ENCODE measurements around the gene HMGB2.

HMGB2 gene

DNA sequence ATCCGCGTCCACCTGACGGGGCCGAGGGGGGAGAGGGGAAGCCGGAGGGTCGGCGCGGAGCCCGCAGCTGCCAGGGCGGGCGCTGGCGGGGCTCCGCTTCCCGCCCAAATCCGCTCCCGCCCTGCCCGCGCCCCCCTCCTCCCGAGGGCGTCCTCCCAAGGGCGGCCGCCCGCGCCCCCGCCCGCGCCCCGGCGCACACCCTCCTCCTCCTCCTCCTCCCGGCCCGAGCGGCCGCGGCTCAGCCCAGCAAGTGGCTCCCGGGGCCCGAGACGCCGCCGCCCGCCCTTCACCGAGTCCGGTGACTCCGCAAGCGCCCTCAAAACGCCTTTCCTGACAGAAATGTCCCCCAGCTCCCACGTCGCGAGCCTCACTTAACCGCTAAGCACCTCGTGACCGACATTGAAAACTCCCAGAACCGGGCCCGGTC, 487 bp downstream of the HMGB2 start:
- DNase-seq, result peak; percentile 80

DNA sequence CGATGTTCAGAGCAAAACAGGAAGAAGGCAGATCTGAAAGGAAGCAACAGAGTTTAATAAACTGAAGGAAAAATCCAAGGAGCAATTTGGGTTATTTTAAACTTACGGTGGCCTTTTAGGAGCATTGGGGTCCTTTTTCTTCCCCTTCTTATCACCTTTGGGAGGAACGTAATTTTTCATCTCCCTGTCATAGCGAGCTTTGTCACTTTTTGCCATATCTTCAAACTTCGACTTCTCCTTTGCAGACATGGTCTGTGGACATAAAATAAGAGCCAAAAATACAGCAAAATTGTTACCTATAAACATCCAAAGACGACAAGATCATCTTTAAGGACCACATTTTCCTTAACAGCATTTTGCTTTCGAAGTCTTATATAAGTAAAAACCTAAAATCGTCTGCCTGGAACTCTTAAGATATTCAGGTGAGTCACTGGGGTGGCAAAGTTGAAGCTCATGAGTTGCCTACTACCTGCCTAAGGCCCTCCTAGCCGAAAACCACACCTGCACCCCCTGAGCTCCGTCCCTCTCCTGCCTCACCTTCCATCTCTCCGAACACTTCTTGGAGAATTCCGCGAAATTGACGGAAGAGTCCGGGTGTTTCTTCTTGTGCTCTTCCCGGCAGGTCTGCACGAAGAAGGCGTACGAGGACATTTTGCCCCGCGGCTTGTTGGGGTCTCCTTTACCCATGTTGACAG, 1.0 kb downstream of the HMGB2 start:
- DNase-seq, result no peak

DNA sequence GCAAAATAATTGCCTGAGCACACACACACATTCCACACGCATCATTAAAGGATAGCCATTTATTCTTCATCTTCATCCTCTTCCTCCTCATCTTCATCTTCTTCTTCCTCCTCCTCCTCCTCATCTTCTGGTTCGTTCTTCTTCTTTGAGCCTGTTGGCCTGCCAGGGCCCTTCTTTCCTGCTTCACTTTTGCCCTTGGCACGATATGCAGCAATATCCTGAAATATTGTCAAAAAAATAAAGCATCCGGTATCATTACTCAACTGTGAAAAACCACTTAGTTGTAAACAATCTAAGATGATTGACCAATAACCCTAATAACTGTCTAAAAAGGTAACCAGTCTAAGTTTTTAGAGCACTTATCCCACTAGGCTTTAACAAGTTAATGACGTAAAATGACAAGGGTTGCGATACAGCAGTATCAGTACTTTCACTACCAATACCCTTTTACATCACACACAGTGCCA, 2.1 kb downstream of the HMGB2 start:
- no peak for DNase-seq

DNA sequence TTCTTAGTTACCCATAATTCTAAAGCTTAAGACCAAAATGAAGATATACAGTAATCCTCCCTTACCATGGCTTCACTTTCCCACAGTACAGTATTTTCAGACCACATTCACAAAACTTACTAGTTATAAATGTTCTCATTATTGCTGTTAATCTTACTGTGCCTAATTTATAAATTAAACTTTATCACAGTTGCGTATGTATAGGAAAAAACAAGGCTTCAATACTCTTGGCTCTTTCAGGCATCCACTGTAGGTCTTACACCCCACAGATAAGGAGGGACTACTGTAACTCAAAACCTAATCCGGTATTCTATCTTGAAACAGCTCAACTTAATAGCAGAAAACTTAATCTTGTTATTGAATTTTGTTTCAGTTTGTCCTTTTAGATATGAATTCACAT, 3.6 kb downstream of the HMGB2 start:
- DNase-seq, result no peak

DNA sequence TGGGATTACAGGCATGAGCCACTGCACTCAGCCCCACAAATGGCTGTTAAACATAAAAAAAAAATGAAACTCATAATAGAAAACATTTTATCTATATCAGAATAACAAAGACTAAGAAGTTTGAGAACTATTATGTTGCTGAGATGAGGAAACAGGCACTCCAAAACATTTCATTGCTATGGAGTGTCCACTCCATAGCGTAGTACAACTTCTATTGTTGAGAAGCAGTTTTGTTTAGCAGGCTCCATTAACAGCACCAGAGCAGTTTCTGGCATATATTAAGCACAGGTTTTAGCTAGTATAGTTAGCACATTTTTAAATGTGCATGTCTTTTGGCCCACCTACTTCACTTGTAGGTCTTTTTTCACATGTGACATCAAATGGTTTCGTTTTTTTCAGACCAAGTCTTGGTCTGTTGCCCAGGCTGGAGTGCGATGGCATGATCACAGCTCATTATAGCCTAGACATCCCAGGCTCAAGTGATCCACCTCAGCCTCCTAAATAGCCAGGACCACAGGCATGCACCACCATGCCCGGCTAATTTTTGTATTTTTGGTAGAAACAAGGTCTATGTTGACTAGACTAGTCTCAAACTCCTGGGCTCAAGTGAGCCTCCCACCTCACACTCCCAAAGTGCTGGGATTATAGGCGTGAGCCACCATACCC, 5.8 kb downstream of the HMGB2 start:
- no peak for DNase-seq

DNA sequence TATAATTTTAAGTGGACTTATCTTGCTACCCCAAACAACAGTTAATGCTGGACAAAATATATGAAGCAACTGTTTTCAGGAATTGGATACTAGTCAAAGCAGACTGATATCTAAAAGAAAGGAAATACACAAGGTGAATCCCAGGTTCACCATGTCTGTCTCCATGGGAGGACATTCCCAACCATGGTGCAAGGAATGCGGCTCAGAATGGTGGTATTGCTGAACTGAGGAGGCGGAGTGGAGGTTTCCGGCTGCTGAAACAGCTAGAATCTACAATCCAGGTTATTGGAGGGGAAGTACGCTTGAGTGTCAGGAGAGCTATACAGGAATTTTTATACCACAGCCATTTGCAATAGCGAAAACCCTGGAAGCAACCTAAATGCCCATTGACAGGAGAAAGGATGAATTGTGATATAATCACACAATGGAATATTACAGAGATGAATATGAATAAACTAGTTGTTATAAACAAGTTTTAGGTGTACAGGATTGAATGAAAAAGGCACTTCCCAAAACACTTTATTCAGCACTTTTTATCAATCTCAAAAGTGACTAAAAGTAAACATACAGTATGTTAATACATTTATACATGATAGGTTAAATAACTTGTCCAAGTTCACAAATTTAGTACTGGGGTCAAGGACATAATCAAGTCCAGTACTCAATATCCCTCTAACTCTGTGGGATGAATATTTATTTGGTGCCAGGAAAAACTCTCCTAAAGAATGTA, 9.0 kb downstream of the HMGB2 start:
- no peak for DNase-seq

DNA sequence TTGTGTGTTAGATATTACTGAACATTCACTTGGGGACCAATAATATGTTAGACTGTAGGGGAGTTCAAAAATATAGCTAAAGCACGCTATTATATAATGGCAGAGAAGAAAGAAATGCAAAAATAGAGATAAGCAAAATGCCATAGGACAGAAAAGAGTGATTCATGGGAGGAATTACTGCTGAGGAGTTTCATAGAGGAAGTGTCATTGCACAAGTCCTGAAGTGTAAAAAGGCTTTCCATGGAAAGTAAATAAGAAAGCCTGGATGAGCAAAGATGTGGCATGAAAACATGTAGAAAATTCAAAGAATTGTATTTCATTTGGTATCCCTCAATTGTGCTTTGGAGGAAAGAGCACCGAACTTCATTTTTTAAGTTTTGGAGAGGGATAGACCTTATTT, 14.5 kb downstream of the HMGB2 start:
- no peak for DNase-seq

DNA sequence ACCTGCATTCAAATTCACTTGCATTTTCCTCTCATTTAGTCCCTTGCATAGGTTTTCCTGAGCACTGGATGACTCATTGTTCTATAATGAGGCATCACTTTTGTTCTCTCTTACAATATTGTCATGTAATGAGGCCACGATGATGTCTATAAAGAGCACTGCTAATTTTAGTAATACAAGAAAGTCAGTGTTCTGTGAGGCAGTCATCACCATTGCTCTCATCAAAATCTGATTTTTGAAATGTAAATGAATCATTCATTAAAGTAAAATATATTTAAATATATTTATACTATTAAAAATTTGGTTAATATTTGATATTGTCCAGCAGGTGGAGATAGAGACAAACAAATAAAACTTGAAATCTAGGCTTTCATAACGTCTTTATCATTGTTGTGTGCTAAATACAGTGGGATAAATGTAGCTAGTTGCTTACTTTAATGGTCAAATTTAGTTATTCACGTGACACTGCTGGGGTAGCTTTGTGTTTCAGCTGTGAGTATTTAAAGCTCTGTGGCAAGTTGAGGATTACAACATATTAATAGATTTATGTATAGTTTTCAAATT, 15.4 kb downstream of the HMGB2 start:
- DNase-seq, result no peak

DNA sequence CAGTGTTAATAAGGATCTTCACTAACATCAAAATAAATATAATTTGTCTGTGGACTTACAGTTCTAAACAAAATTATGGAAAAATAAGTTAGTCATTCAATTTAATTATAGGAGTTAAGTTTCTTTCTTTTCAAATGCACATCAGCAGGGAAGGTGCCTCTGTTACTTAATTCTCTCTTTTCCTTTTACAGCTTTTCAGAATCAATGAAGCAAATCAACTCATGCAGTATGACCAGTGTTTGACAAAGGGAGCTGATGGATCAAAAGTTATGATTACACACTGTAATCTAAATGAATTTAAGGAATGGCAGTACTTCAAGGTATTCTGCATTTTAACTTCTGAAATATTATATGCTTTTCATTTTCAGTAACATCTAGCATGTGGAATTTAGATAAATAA, 15.9 kb downstream of the HMGB2 start:
- DNase-seq, result no peak

DNA sequence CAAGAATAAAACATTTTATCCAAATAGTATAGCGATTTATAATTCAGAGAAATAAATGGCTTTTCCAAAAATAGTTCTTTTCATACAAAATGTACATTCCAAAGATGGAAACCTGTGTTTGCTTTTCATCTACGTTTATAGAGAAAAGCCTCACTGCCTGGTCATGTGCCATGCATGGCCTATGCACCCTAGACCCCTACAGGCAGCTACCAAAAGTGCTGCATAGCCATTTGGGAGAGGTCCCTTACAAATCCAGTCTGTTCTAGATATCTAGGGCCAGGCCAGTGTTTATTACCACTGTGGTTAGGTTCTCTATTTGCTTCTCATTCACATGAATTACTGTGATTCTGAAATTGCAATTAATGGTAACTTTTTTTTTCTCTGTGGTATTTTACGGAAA, 17.2 kb downstream of the HMGB2 start:
- no peak for DNase-seq

DNA sequence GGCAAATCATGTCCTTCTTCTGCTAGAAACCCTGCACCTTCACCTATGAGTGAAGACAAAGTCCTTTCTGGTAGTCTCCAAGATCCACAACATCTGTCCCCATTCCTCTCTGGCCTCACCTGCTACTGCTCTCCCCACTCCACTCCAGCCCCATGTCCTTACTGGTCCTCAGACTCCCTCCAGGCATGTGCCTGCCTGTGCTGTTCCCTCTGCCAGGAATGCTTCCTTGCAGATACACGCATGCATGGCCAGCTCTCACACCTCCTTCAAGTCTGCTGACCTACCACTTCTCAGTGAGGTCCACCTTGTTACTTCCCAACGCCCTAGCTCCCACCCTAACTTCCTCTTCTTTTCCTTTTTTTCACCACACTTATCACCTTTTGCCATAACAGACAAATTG, 18.1 kb downstream of the HMGB2 start:
- no peak for DNase-seq

DNA sequence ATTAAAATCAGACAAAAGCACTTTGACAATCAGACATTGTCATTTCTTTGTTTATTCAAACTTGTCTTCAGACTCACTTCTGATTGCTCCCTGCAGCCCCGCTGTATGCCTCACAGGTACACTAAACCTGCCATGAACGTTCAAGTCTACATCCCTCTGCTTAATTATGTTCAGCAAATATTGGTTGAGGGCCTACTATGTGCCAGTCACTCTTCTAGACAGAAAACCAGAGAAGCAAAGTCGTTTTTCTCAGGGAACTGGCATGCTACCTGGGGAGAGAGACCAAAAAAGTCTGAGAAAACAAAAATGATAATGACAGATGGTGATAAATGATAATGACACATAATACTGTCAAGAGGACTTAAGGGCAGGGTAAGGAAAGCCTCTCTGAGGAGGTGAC, 19.4 kb downstream of the HMGB2 start:
- DNase-seq, result no peak

DNA sequence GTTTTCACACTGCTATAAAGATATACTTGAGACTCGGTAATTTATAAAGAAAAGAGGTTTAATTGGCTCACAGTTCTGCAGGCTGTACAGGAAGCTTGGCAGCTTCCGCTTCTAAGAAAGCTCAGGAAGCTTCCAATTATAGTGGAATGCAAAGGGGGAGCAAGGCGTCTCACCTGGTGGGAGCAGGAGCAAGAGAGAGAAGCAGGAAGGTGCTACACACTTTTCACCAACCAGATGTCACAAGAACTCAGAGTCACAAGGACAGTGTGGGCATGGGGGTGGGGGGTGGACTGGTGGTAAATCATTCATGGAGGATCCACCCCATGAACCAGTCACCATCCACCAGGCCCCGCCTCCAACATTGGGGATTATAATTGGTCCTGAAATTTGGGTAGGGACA, 22.8 kb downstream of the HMGB2 start:
- DNase-seq, result no peak

DNA sequence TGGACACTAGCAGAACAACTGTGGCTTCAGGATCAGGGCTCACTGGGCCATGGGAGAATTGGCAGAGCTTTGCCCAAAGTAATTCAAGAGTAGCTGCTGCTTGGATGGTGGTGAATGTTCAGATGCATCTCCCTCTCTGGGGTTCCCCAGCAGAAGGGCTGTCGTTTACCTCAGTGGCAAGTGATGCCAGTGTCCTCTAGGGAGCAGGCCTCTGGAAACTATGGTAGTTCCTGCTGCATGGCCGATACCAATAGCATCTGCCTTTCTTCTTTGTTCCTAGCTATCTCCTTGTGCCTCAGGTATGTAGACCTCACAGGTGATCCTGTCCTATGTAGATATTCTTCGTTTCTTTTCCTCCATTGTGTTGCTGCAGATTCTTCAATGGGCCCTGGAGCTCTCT, 26.4 kb downstream of the HMGB2 start:
- no peak for DNase-seq

DNA sequence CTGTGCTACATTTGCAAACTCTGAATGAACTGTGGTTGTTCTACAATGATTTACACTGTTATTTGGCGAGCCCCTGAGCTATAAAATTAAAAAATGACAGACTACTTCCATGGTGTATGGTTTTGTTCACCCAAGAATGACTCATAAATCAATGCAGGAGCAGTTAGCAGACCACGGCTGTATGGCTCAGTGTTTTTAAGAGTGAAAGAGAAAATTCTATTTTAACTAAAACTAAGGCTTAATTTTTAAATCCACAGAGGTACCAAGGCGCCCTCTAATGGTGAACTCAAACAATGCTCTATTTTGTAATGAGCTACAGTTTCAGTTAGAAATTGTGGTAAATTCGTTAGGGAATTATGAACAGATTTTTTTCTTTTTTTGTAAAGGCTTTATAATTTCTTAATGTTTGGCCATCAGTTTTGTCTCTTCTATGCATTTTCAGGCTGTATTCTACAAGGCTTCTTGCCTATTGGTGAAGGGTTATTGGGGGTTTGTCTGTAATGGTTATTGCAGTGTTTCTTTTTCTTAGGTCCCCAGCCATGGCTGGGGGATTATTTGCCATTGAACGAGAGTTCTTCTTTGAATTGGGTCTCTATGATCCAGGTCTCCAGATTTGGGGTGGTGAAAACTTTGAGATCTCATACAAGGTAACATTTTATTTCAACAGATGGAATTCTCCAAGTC, 32.5 kb downstream of the HMGB2 start:
- DNase-seq, result no peak

DNA sequence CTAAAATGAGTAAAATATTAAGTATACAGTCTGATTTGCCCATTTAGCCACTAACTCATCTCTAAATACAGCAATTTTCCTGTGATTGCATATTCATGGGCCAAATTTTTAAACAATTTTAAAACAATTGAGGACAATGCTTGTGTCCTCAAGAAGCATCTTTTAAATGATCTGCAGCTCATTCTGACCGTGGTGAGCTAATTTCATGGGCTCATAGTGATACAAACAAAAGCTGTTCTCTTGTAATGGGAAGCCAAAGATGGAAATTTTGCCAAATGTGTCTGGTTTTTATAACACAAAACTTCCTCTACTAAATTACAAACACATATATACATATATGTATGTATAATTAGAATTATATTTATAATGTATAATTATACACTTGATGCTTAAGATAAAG, 39.7 kb downstream of the HMGB2 start:
- DNase-seq, result no peak

DNA sequence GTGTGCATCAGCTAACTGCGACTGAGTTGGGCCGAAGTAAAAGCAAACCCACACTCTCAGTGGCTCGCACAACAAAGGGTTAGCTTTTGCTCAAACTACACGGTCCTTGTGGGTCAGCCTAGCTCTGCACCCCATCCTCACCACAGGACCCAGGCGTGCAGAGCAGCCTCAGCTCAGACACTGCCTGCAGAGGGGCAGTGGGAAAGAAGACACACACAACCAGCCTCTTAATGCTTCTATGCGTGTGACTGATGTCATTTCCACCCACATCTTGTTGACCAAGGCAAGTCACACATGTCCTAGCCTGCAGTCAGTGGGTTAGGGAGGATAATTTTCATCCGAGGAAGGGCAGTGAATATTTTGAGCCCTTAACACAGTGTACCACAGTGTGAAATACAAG, 40.5 kb downstream of the HMGB2 start:
- no peak for DNase-seq

DNA sequence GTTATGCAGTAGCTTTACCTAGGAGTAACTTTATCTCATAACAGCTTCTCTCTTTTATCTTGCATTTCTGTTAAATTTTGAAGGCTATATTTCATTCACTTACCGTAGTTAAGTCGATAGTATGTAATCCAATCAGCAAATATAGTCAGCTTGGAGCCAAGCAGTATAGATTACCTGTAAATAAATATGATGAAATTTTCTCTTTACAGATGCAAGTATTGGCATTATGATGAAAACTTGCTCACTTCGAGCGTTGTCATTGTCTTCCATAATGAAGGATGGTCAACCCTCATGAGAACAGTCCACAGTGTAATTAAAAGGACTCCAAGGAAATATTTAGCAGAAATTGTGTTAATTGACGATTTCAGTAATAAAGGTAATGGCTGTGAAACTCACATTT, 42.3 kb downstream of the HMGB2 start:
- DNase-seq, result no peak

DNA sequence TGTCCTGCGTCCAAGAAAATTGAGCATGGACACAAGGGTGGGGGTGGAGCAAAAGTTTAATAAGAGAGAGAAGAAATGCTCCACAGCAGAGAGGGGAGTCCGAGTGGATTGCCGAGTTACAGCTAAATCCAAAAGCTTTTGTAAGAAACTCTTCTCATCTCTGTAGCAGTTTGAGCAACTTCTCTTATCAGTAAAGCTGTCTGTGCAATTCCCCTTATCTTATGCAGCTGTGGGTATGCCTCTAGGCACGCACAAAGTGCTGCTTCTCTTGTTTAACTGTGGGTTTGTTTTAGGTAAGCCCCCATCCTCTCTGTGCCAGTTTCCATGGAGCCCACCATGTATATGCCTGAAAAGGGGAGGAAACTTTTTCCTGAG, 44.8 kb downstream of the HMGB2 start:
- no peak for DNase-seq

DNA sequence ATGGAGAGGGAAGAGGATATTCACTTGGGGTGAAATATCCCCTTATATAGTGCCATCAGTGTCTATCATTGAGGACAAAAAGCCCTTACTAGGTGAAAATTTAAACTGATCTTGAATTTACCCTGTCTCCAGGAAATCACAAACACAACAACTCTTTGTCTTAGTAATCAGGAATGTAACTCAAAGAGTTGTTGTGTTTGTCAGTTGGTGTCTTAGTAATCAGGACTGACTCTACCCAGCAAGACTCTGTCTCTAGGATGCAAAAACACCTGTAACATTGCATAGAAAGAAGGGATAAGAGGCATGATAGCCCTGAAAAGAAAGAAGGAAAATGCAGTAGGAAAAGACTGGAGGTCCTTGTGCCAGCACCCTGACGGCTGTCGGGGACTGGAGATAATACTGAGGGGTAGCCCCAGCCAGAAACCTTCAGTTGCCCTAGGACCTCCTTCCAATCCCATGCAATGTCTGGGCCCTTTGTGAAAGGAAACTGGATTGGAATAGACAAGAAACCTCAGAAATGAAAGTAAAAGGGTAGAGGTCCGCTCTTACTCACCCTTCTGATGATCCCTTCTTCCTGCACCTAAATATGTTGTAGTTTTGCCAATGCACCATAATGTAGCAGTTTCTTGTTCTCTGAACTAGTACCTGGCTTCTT, 45.3 kb downstream of the HMGB2 start:
- DNase-seq, result no peak

DNA sequence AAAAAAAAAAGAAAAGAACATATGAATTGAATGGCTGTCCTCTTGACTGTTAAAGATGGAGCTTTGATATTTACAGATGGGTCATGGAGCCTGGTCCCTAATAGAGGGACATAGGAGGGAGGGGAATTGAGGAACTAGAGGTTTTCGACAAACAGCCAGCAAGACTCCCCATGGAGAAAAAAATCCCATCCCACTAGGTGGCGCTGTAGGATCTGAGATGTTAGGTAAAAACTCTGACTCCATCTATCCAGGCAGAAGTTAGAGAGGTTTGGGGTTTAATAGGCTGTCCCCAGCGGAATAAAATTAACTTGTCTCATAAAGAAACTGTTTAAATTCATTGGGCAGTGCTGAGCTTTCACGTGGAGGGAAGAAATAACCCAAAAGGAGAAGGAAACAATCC, 45.9 kb downstream of the HMGB2 start:
- DNase-seq, result peak; percentile 36

DNA sequence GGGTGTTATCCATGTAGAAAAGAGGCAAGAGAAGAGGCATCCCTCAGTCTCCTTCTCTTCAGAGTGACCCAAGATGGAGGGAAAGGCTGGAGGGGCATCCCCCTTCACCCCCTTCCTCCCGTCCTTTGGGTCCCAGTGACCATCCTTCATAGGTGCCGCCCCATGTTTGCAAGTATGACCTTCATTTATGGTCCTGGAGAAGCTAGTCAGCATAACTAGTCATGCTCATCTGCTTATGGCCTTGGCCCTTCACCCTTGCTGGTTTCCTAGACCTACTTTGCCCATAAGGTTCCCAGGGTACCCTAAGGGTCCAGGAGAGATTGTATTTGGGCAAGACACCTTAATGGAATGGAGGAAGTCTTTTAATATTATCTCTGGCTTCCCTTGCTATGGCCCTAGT, 46.7 kb downstream of the HMGB2 start:
- DNase-seq, result no peak

DNA sequence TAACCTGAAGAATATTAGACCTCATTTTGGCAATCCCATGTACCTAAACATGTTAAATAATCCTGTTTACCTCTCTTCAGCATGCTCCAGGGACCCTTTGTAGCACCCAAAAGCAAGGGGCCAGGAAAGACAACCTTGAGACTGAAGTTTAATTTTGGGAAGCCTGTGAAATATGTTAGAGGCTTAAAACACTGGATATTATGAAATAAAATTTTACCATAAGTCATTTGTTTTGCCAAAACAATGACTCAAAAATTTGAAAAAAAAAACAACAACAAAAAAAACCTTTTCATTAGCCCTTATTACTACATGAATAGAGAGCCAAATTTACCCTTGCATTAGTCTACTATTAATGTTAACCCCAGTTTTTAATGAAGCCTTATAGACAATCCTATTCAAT, 49.7 kb downstream of the HMGB2 start:
- DNase-seq, result no peak
